Daoy (cell line): ENCODE measurements around the gene LHPP. TPM values are rescaled to one million over a fixed set of nuclear protein-coding genes. Genes with fewer than 3 reads are reported as not detected.
"Not testable (repeated sequence)": the region's sequence is repeated elsewhere in the genome, so short reads cannot be mapped to it uniquely, and the experiment has no call there.

Experiments
- DNase-seq: peaks from one replicate; pipeline ENCODE4 v3.0.0-alpha.2; 2015; ENCODE audit warnings: low read depth
- total RNA-seq: library from RNA; depleted of rRNA; stranded (reverse); fragments of >200 nt; shearing (Covaris generic); gene quantifications from 2 replicates; pipeline ENCODE4 v1.2.3, GENCODE V29; 2014

The LHPP gene
- total RNA-seq, 1 experiment from 2014 or later = 2.6 TPM

DNA sequence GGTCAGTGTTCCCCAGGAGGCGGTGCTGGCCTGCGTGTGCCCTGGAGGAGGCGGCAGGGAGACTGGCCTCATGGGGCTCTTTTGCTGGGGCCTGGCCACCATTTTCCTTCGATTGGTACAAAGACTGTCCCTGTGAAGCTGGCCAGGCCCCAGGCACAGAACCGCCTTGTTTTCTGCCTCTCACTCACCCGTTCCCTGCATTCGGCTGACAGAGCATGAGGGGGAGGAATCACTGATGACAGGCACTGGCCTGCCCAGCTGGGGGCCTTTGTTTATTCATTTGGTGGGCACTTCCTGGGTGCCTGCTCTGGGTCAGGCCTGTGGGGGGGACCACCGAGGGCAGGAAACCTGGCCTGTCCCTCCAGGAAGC lies 143.4 kb downstream of the LHPP start:
- DNase-seq = no peak

DNA sequence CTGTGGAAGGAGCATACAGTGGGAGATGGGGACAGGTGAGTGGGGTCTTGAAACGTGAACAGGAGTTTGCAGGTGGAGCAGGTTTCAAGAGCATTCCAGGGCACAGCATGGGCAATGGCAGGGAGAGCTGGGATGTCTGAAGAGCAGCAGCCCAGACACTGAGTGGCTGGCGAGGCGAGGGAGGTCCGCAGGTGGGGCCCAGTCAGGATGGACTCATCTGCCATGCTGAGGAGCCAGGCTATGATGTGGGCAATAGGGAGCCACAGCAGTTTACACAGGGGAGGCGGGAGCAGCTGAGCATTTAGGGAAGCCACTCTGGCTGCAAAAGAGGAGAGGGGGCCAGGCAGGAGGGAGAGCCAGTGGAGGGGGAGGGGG lies 143.8 kb downstream of the LHPP start:
- no peak for DNase-seq

DNA sequence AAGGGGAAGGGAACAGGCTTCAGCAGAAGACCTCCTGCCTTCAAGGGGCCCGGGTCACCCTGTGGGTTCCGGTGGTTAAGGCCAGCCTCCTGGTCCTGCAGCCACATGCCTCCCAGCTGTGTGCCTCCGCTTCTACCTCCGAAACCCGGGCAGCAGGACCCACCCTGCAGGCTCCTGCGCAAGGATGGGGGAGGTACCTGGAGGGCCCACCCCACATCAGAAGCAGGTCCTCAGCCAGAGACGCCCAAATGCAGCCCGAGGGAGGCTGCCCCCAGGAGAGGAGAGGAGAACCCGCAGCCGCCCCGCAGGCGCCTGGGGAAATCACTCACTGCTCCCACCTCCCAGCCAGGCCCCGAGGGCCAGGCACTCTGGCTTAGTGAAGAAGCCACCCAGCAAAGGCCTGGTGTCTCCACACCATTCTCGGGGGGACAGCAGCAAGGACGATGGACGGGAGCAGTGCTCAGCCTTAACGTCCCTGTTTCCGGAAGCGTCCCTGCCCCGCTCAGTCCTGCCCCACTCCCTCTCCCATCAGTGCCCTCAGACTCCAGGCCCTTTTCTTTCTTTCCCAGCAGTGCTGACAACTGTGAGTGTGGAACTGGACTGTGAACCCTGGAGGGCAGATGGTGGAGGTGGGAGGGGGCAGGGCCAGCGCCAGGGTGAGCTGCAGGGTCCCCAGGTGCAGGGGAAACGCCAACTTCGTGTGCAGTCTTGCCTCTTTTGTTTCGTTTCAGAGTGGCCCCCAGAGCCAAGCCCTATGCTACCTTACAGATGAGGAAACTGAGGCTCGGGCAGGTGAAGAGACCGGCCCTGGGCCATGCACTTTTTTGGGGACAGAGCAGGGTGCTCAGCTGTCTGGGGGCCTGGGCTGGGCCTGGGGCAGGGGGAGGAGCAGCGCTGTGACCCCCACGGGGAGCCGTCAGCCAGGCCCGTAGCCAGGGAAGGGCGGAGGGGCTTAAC lies 144.5 kb downstream of the LHPP start:
- no peak for DNase-seq

DNA sequence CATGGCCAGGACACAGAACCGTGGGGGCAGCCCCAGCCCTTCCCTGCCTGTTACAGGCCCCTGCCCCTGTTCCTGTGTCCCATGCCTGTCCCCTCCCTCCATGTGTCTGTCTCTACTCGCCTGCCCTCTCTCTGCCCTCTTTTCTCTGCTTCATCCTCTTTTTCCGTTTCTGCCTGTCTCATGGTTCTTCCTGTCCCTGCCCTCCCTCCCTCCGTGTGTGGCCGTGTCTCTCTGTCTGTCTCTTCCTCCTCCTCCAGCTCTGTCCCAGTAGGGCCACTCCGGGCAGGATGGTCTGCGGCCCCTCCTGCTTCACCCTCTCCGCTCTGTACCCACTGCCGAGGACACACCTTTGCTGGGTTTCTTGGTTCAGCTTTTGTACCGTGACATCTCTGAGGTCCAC lies 145.2 kb downstream of the LHPP start:
- DNase-seq = no peak

DNA sequence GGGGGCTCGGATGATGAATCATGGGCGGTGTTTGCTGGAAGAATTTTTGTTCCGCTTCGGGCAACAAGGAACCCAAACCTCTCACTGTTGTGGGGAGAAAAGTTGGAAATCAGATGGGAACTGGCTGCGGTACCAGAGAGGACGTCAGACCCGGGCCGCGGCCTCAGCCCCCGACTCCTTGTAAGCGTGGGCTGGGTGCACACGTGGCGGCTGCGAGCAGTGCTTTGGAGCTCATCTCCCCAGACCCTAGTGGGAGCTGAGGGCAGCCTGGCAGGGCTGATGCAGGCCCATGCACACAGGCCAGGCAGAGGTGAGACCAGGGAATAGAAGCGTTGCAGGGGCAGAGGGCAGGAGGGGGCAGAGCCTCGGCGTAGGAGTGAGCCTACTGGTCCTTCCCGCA lies 146.1 kb downstream of the LHPP start:
- DNase-seq = no peak

DNA sequence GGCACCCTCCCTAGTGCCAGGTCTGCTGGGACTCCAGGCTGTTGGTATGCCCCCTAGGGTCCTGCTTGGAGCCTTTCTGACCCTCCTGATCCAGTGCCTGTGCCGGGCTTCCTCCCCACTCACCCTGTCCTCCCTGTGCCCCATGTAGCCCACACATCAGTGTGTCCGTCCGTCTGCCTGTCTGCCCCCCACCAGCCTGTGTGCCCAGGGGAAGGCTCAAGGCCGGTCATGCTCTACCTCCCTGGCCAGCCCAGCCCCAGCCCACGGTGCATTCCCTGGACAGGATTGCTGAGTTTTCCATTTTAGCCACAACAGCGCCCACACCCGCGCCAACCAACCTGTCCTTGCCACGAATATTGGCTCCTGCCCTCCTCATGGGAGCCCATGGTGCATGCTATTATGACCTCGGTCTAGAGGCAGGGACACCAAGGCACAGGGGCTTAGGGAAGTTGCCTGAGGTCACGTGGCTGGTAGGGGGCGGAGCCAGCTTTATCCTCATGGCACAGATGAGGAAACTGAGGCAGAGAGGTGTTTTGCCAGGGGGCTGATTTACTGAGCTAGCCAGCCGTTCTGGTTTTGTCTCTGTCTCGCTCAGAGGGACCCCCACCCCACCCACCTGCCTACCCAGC lies 146.6 kb downstream of the LHPP start:
- no peak for DNase-seq

DNA sequence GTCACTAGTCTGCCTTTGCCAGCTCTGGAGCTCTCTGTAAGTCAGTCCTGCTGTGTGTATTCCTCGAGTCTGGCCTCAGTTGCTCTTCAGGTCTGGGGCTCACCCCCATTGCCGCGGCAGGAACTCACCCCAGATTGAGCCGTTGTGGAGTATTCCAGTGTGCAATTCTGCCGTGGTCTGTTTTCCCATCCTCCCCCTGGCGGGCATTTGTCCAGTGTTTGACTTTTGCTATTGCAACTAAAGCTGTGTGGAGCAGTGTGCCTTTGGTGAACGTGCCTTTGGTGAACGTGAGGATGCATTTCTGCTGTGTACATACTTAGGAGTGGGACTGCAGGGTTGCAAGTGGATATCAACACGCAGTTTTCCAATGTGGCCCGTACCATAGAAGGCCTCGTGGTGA lies 148.1 kb downstream of the LHPP start:
- no peak for DNase-seq

DNA sequence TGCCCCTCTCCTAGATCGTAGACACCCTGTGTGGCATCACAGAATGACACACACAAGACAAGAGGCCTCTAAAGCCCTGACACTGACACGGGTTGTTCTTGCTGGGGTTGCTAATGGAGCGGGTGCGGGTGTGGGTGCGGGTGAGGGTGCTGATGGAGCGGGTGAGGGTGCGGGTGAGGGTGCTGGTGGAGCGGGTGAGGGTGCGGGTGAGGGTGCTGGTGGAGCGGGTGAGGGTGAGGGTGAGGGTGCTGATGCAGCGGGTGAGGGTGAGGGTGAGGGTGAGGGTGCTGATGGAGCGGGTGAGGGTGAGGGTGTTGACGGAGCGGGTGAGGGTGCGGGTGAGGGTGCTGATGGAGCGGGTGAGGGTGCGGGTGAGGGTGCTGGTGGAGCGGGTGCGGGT lies 148.6 kb downstream of the LHPP start:
- DNase-seq = not testable (repeated sequence)

DNA sequence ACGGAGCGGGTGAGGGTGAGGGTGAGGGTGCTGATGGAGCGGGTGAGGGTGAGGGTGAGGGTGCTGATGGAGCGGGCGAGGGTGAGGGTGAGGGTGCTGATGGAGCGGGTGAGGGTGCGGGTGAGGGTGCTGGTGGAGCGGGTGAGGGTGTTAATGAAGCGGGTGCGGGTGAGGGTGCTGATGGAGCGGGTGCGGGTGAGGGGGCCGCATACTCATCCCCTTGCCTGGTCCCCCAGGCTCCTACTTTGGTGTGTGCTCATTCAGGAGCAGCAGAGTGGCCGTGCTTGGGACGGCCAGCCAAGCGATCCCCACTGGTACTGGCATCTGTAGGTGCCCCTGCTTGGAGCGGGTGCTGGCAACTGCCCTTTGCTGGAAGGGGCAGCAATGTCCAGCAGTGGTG lies 149.2 kb downstream of the LHPP start:
- DNase-seq = not testable (repeated sequence)

DNA sequence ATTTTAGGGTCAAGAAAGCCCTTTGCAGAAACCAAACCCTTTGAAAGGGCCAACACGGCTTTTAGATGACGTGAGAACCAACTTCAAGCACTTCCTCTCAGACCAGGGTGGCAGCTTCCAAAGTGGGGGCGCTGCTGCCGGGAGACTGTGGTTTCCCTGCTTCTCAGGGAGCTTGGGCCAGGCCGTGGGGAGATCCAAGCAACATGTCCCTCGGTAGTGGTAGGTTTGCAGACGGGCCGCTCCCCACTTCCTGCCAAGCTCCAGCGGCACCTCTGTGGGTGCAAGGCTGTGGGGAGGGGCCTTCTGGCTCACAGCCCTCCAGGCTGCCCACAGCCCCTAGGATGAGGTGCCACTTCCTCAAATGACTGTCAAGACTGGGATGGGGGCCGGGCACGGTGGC lies 150.1 kb downstream of the LHPP start:
- DNase-seq = no peak

DNA sequence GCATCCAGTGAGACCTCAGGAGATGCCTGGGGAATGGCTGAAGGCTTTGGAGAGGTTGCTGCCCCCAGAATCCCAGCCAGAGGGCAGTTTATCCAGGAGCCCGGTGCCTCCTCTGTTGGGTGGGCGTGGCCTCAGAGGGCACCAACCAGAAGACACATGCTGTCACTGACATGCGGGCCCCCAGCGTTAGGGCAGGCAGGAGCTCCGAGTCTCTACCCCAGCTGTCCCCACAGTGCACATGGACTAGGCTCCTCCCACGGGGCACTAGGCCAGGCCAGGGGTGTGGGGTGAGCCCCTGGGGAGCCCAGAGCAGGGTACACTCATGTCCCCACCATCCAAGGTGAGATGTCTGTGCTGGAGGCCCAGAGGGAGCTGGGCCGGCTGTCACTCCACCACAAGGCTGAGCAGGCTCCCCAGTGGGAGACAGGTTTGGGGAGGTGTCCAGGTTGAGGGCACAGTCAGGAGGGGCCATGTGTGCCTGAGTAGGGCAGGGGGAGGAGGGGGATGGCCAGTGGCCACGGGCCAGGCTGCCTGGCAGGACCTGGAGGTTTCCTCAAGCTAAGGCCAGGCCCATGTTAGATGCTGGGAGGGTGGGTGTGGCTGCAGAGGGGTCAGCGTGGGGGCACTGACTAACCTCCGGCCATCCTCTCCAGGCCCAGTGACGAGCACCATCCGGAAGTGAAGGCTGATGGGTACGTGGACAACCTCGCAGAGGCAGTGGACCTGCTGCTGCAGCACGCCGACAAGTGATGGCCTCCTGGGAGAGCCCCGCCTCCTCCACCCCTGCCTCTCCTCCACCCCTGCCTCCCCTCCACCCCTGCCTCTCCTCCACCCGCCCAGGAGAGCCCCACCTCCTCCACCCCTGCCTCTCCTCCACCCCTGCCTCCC lies 151.2 kb downstream of the LHPP start:
- peak; percentile 26 for DNase-seq

DNA sequence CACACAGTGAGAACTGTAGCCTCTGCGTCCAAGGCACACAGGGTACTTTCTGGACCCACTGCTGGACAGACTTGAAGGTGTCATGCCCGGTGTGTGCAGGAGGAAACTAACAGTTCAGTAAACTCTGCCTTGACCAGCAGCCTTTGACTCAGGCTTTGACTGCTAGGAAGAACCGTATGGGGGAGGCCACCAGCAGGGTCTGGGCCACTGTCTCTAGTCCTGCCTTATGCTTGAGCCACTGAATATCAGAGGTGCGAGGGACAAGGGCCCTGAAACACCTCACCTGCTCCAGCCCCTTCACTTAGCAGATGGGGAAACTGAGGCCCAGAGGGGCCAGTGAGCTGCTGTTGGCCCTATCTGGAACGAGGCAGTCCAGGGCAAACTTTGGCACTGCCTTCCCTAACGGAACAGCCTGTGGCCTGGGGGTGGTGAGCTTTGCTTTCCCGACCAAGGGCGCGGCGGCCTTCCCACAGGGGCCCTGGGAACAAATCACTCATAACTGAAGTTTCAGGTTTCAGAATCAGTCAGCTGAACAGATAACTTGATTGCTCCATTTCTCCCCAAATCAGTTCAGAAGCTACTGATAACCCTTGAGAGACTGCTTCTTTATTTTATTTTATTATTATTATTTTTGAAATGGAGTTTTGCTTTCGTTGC lies 152.5 kb downstream of the LHPP start:
- no peak for DNase-seq

DNA sequence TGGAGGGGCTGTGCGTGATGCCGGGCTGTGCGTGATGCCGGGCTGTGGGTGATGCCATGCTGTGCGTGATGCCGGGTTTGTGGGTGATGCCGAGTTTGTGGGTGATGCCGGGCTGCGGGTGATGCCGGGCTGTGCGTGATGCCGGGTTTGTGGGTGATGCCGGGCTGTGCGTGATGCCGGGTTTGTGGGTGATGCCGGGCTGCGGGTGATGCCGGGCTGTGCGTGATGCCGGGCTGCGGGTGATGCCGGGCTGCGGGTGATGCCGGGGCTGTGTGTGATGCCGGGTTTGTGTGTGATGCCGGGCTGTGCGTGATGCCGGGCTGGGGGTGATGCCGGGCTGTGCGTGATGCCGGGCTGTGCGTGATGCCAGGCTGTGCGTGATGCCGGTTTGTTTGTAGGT lies 153.6 kb downstream of the LHPP start:
- DNase-seq = no peak

DNA sequence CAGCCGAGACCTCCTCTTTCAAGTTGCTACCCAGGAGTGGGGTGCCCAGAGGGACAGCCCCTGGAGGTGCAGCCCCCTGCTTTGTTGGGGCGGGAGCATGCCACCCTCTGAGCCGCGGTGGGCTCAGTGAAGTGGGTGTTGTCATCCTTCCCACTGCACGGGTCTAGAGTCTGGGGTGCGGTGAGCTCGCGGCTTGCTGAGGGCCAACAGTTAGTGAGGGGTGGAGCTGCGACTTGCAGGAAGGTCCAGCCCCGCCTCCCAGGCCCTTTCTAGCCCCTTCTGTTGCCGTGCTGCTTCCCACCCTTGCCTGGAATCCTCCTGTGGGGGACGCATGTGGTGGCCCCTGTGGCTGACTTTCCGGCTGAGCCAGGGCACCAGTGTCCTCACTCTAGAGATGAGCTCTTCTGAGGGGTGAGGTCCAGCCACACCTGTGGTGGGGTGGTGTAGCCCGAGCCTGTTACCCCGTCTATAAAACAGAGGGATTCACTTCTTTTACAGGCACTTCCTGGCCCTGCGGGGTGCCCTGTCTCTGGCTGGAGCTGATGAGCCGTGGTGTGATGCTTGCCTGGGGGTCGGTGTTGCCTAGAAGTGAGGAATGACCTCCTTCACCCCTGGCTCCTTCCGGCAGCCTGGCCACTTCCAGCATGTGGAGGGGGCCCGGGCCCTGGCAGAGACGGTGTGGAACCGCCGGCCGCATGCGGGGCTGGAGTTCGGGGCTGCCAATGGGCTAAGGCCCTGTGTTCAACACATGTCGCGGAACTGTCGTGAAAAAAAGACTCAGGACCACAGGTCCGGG lies 154.6 kb downstream of the LHPP start:
- DNase-seq = no peak

DNA sequence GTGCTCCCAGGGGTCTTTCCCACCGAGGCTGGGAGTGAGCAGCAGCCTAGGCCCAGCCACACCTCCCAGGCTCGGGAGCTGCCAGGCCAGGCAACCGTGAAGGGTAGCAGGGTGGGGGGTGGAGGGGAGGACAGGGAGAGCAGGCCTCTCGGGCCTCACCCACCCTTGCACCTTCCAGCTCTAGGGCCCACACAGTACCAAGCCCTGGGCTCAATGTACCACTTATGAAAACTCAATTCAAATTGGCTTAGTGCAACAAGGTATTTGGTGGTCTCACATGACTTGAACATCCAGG lies 155.2 kb downstream of the LHPP start:
- no peak for DNase-seq

DNA sequence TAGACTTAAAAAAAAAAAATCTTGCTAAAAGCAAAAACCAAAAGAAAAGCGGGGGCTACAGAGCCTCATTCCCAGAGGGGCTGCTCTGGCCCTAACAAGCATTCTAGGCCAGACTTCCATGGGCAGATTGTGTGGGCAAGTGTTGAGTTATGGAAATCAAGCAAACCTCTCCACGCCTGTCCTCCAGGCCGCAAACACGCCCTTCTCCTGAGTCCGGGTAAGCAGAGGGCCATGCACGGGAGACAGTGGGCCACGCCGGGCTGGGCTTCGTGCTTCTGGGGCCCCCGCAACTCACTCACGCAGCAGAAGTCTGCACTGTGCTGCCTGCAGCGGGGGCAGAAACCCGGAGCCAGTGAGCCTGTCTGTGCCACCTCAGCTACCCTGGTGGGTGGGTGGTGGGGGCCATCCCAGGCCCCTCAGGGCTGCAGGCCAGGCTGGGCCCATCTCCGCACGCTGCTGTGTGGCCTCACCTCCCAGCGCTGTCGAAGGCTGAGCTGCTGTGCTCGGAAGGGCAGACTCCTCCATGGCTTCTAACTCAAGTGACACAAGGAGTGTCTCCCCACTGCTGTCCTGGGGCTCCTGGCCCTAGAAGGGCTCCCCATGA lies 156.9 kb downstream of the LHPP start:
- no peak for DNase-seq

DNA sequence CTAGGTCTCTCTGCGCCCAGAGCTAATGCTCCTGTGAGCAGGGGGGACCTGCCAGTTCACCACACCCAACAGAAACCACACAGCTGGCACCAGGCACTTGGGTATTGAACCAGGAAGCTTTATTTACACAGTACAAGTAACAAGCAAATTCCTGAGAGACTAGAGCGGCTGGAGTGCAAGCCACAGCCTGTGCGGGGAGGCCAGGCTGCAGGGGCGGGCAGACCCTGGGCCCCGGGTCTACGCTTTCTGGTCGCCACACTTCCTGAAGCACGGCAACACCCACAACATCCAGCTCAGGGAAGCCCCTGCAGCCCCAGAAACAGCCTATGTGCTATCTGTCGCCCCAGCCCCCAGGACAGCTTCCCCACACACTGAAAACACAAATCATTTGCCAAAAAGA lies 157.6 kb downstream of the LHPP start:
- DNase-seq = no peak

DNA sequence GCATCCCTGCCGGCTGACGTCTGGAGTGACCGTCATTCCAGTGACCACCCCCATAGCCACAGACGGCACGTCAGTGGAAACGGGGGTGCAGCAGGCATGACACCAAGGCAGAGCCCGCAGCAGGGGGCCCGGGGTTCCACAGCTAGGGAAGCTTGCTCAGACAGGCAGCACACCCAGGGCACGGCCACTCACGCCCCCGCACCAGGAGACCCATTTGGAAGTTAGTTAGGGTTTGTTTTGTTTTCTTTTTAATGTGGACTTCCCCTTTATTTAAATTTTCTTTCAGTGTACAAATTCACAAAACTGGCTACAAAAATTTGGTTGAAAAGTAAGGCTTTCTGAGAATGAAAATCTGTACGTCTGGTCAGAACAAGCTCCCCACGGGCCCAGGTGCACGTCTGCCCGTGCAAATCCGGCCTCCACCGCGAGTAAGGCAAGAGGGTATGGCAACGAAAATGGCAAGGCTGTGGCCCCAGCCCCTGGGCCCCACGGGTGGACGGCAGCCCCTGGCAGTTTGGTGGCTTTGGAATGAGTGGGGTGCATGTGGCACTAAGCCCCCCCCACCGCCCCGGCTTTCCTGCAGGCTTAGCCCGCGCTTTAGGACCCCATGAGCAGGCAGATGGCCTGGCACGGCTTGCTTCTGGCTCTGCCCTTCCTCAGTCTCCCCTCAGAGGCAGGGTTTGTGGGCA lies 158.3 kb downstream of the LHPP start:
- DNase-seq = no peak

DNA sequence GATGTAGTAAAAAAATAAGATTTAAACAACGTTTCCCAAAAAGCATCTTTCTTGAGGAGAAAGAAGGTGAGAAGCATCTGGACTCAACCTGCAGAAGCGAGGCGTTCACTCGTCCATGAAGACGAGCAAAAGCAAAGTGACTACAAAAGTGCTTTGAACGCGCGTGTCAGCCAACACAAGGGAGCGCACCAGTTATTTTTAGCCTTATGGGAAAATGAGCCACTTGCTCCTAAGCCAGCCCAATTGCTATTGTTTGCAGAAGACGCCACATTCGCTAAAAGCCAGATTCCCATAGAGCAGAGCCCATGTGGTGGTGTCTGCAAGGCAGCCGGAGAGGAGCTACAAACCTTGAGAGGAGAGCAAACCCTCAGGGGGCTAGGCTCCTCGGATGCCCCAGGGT lies 160.0 kb downstream of the LHPP start:
- DNase-seq = no peak

DNA sequence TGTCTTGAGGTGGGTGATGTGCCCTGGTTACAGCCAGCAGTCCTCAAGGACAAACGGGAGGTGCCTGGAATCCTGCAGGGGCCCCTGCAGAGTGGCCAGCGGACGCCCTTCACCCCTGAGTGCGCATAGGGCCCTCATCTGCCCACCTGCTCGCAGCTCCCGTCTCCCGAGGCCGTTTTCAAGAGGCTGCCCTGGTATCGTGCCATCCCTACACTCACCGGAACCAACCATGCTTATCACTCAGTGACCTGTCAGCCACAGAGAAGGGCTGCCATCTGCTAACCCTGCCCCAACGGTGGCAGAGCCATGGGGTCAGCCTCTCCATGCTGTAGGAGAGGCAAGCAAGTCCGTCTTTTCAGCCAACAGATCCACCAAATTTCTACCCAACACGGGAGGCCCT lies 160.5 kb downstream of the LHPP start:
- DNase-seq = no peak
